ENCODE results near the gene TSN. TPM values are rescaled to one million over a fixed set of nuclear protein-coding genes. Genes with fewer than 3 reads are reported as not detected.

Gene TSN
- total RNA-seq, 5 donors from 2014 or later (not counting 1 experiment from before 2014, with no cell fraction given), result 45.3 to 58.1 (median 48.4) TPM

DNA sequence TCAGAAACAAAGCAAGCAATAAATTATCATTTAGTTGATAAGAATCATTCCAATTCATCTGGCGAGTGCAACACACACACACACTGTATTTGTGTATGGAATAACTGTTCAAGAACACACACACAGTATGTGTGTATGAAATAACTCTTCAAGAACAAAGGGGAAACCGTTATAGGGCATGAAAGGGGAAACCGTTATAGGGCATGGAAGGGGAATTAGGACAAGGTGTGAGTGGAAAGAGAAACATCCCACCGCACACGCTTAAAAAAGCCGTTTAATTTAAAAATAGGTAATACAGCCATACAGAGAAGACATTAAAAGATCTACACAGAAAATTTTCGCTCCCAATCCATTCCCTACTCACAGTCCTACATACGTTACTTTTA is 607 bp upstream of the TSN start:
- Histone ChIP-seq H3K27ac (ENCODE audit: low read length) (no peak overlapping the region), H3K4me3 (ENCODE audit: control insufficient read depth in 1 of 2, extremely low read depth in 1 of 2, low read length in 1 of 2) (peak overlapping the region; percentile 59 to 97), H3K4me1 (ENCODE audit: control insufficient read depth in 1 of 2, extremely low read depth in 1 of 2, insufficient read depth in 2 of 2, low read length in 2 of 2) (peaks cover 9 to 18% of the 10 kb centered on the region in 2 experiments), H3K9me3 (no peaks in the 10 kb centered on the region), H3K27me3 (replicated peaks in 1 of 2; ENCODE audit: control insufficient read depth in 2 of 2, extremely low read depth in 1 of 2, insufficient read depth in 2 of 2, low read length in 1 of 2) (no peaks in the 10 kb centered on the region), H3K36me3 (ENCODE audit: control insufficient read depth in 2 of 2, extremely low read depth in 1 of 2, insufficient read depth in 1 of 2, low read length in 1 of 2) (peaks cover 0 to 15% of the 10 kb centered on the region in 2 donors)
- ChIA-PET CTCF (interaction anchor here (0.6 to 1.2 kb wide), 3 partner anchors 36 to 353 kb away, joined by 3 to 8 read pairs (median 4); partner anchors contain the start of gene RNU4ATAC (in 1 of the 2)), POLR2A (interaction anchor here in 1 of 2 donors (1.6 kb wide), 1 partner anchor 225 kb away, joined by 6 read pairs; the partner anchor contains the start of gene RNU4ATAC)
- H3K4me3 Mint-ChIP-seq, result peak overlapping the region; percentile 96 to 98 (median 98)
- DNase-seq (no peak), ATAC-seq (replicated peaks in 1 of 4) (peak in 1 of 4 experiments; percentile 5)
- H3K27me3 Mint-ChIP-seq, result no peaks in the 10 kb centered on the region
- H3K9me3 Mint-ChIP-seq, result no peaks in the 10 kb centered on the region
- H3K4me1 Mint-ChIP-seq, result peaks cover 32 to 33% (median 33%) of the 10 kb centered on the region in 3 donors
- H3K36me3 Mint-ChIP-seq, result peaks cover 9% of the 10 kb centered on the region
- peak overlapping the region; percentile 91 to 92 for H3K27ac Mint-ChIP-seq
- 0% methylated on average over 2 of the region's 8 CpGs for WGBS (ENCODE audit: insufficient coverage)

DNA sequence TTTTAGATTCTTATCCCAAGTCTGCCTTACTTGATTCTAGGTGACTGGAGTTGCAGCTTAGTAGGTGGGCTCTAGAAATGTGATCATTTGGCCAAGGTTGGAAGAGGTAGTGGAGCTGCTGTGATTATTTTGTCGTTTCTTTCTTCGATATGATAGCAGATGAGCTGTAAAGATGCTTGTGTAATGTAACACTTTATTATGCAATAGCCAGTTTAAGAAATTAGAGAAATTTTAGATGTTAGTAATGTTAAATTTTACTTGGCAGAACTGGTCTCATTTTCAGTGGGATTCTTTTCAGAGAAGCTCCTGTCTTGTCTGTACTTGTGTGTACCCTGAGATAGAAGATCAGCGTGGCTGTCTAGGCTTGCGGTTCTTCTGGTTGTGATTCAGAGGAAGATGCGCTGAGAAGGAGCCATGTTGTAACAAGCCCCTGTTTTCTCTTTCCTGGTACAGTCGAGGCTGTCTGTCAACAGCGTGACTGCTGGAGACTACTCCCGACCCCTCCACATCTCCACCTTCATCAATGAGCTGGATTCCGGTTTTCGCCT is 9.3 kb downstream of the TSN start:
- Mint-ChIP-seq H3K27ac (no peak overlapping the region), H3K9me3 (no peaks in the 10 kb centered on the region), H3K4me1 (peaks cover 0 to 3% (median 0%) of the 10 kb centered on the region in 3 donors), H3K27me3 (no peaks in the 10 kb centered on the region), H3K4me3 (no peak overlapping the region), H3K36me3 (peaks cover 59% of the 10 kb centered on the region)
- ChIA-PET POLR2A (interaction anchor here in 1 of 2 donors (0.5 kb wide), 1 partner anchor 28 kb away, joined by 6 read pairs; no protein-coding TSS in a partner anchor), CTCF (no interaction called here)
- H3K9me3 ChIP-seq, result no peaks in the 10 kb centered on the region
- H3K4me3 ChIP-seq (ENCODE audit: control insufficient read depth in 1 of 2, extremely low read depth in 1 of 2, low read length in 1 of 2), result no peak overlapping the region
- no peak overlapping the region for H3K27ac ChIP-seq (ENCODE audit: low read length)
- DNase-seq (no peak), ATAC-seq (replicated peaks in 1 of 4) (no peak)
- H3K4me1 ChIP-seq (ENCODE audit: control insufficient read depth in 1 of 2, extremely low read depth in 1 of 2, insufficient read depth in 2 of 2, low read length in 2 of 2), result no peaks in the 10 kb centered on the region
- H3K36me3 ChIP-seq (ENCODE audit: control insufficient read depth in 2 of 2, extremely low read depth in 1 of 2, insufficient read depth in 1 of 2, low read length in 1 of 2), result peaks cover 9 to 87% of the 10 kb centered on the region in 2 donors
- 87% methylated on average over 5 of the region's 10 CpGs for WGBS (ENCODE audit: insufficient coverage)
- no peaks in the 10 kb centered on the region for H3K27me3 ChIP-seq (replicated peaks in 1 of 2; ENCODE audit: control insufficient read depth in 2 of 2, extremely low read depth in 1 of 2, insufficient read depth in 2 of 2, low read length in 1 of 2)

DNA sequence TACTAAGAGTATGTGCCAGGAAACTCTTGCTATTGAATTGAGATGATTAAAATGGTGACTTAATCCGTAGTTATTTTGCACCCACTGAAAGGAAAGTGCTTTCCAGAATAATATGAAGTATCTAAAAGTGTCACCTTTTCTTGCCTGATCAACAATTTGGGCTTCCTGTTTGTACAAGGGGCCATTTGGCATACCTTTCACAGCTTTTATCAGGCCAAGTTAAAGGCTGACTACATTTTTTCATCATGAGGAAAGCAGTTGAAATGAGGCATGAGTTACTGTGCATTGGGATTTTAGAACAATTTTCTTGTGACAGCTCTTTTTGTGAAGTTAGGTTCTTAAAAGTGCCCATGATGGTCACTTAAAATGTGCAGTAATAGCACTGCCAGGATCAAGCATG is 11.2 kb downstream of the TSN start:
- ATAC-seq (replicated peaks in 1 of 4), result no peak
- H3K36me3 Mint-ChIP-seq, result peaks cover 54% of the 10 kb centered on the region
- Histone ChIP-seq H3K9me3 (no peaks in the 10 kb centered on the region), H3K4me3 (ENCODE audit: control insufficient read depth in 1 of 2, extremely low read depth in 1 of 2, low read length in 1 of 2) (no peak overlapping the region), H3K27me3 (replicated peaks in 1 of 2; ENCODE audit: control insufficient read depth in 2 of 2, extremely low read depth in 1 of 2, insufficient read depth in 2 of 2, low read length in 1 of 2) (no peaks in the 10 kb centered on the region), H3K36me3 (ENCODE audit: control insufficient read depth in 2 of 2, extremely low read depth in 1 of 2, insufficient read depth in 1 of 2, low read length in 1 of 2) (peaks cover 9 to 70% of the 10 kb centered on the region in 2 donors), H3K4me1 (ENCODE audit: control insufficient read depth in 1 of 2, extremely low read depth in 1 of 2, insufficient read depth in 2 of 2, low read length in 2 of 2) (no peaks in the 10 kb centered on the region), H3K27ac (ENCODE audit: low read length) (no peak overlapping the region)
- ChIA-PET CTCF (no interaction called here), POLR2A (interaction anchor here in 1 of 2 donors (0.5 kb wide), 1 partner anchor 342 kb away, joined by 3 read pairs; no protein-coding TSS in a partner anchor)
- H3K27ac Mint-ChIP-seq, result no peak overlapping the region
- no peaks in the 10 kb centered on the region for H3K27me3 Mint-ChIP-seq
- DNase-seq, result no peak
- no CpG with 5 or more reads among the region's 1 CpG for WGBS (ENCODE audit: insufficient coverage)
- H3K4me1 Mint-ChIP-seq, result no peaks in the 10 kb centered on the region
- H3K4me3 Mint-ChIP-seq, result no peak overlapping the region
- H3K9me3 Mint-ChIP-seq, result no peaks in the 10 kb centered on the region

DNA sequence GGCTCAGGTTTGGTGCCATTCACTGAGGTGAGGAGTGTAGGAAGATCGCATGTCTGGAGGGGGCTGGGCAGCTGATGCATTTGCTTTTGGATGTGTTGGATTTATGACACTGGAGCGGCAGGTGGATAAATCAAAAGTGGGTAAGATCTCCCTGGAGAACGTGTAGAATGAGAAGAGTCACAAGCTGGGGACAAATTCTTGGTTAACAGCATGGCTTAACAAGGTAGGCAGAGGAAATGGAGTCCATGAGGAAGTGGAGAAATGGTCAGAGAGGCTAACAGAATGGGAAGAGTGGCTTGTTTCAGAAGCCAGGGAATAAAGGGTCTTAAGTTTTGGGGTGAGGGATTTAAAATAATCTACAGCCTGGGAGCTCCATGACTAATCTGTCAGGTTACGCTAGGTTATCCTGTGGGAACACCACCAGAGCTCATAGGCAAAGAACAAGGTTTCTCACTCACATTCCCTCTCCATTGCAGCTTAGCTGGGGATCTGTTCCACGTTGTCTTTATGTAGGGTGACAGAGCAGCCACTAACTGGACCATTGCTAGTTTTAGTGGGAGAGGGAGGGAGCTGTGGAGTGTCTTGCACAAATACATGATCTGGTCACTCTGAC is 12.8 kb downstream of the TSN start:
- CTCF ChIA-PET, result no interaction called here
- no peak overlapping the region for H3K27ac Mint-ChIP-seq
- Histone ChIP-seq H3K27ac (ENCODE audit: low read length) (no peak overlapping the region), H3K27me3 (replicated peaks in 1 of 2; ENCODE audit: control insufficient read depth in 2 of 2, extremely low read depth in 1 of 2, insufficient read depth in 2 of 2, low read length in 1 of 2) (no peaks in the 10 kb centered on the region), H3K9me3 (no peaks in the 10 kb centered on the region), H3K4me1 (ENCODE audit: control insufficient read depth in 1 of 2, extremely low read depth in 1 of 2, insufficient read depth in 2 of 2, low read length in 2 of 2) (no peaks in the 10 kb centered on the region), H3K4me3 (ENCODE audit: control insufficient read depth in 1 of 2, extremely low read depth in 1 of 2, low read length in 1 of 2) (no peak overlapping the region), H3K36me3 (ENCODE audit: control insufficient read depth in 2 of 2, extremely low read depth in 1 of 2, insufficient read depth in 1 of 2, low read length in 1 of 2) (peaks cover 6 to 58% of the 10 kb centered on the region in 2 donors)
- H3K36me3 Mint-ChIP-seq, result peaks cover 52% of the 10 kb centered on the region
- DNase-seq, result no peak
- no peak for ATAC-seq (replicated peaks in 1 of 4)
- no peaks in the 10 kb centered on the region for H3K4me1 Mint-ChIP-seq
- no peak overlapping the region for H3K4me3 Mint-ChIP-seq
- no peaks in the 10 kb centered on the region for H3K9me3 Mint-ChIP-seq
- 87% methylated on average over 3 of the region's 5 CpGs for WGBS (ENCODE audit: insufficient coverage)
- H3K27me3 Mint-ChIP-seq, result no peaks in the 10 kb centered on the region
- POLR2A ChIA-PET, result no interaction called here

DNA sequence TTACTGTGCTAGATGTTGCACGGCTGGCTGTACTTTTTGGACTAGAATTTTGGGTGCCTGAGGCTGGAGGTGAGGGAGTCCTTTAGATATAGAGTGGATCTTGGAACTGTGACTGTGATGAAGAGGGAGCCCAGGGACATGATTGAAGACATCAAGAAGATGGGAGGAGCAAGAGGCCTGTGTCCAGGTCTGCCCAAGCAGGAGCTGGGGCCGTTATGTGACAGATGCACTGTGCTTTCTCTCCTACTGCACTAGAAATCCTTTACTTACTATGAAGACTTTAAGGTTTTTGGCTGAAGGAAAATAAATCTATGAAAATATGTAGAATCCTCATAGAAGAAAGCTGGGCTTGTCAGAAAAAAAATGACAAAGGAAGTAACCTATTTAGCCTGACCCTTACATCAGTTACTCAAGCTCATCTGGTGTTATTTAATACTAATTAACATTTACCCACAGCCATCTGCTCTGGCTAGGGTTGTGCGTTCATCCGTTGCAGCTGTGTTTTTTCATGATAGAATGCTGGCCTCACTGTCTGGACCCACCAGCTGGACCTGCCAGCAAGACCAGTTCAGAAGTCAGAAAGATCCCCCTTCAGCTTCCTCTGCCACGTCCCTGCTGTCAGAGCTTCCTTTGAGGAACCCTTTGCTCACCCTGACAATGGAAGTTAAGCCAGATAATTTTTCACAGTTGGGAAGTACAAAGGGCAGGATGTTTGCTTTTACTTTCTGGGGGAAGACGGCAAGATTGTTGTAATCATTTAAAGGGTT is 16.7 kb downstream of the TSN start:
- Mint-ChIP-seq H3K9me3 (no peaks in the 10 kb centered on the region), H3K4me3 (no peak overlapping the region), H3K27me3 (no peaks in the 10 kb centered on the region), H3K4me1 (no peaks in the 10 kb centered on the region), H3K36me3 (peaks cover 24% of the 10 kb centered on the region), H3K27ac (no peak overlapping the region)
- Histone ChIP-seq H3K27me3 (replicated peaks in 1 of 2; ENCODE audit: control insufficient read depth in 2 of 2, extremely low read depth in 1 of 2, insufficient read depth in 2 of 2, low read length in 1 of 2) (no peaks in the 10 kb centered on the region), H3K4me3 (ENCODE audit: control insufficient read depth in 1 of 2, extremely low read depth in 1 of 2, low read length in 1 of 2) (no peak overlapping the region), H3K36me3 (ENCODE audit: control insufficient read depth in 2 of 2, extremely low read depth in 1 of 2, insufficient read depth in 1 of 2, low read length in 1 of 2) (peaks cover 6 to 21% of the 10 kb centered on the region in 2 donors), H3K27ac (ENCODE audit: low read length) (no peak overlapping the region), H3K4me1 (ENCODE audit: control insufficient read depth in 1 of 2, extremely low read depth in 1 of 2, insufficient read depth in 2 of 2, low read length in 2 of 2) (no peaks in the 10 kb centered on the region), H3K9me3 (no peaks in the 10 kb centered on the region)
- no peak for DNase-seq
- POLR2A ChIA-PET, result no interaction called here
- no peak for ATAC-seq (replicated peaks in 1 of 4)
- CTCF ChIA-PET, result no interaction called here
- 85% methylated on average over 3 of the region's 6 CpGs for WGBS (ENCODE audit: insufficient coverage)

DNA sequence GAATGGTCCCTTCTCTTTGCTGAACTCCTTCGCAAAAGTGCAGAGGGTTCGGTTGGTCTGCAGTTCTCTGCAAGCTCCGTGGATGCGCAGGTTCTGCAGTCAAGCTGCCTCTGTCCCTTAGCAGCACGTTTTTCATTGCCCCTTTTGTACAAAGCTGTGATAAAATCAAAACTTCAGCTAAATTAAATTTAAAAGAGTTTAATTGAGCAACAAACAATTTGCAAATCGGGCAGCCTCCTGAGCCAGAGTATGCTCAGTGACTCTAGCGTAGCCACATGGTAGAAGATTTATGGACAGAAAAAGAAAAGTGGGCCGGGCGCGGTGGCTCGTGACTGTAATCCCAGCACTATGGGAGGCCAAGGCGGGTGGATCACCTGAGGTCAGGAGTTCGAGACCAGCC is 18.8 kb downstream of the TSN start:
- 93% methylated on average over 12 of the region's 13 CpGs for WGBS (ENCODE audit: insufficient coverage)
- CTCF ChIA-PET, result no interaction called here

More for the DNA sequence above, 18.8 kb downstream of the TSN start:
- Mint-ChIP-seq H3K4me3 (no peak overlapping the region), H3K36me3 (peaks cover 14% of the 10 kb centered on the region), H3K27me3 (no peaks in the 10 kb centered on the region), H3K27ac (no peak overlapping the region), H3K9me3 (no peaks in the 10 kb centered on the region), H3K4me1 (no peaks in the 10 kb centered on the region)
- Histone ChIP-seq H3K4me3 (ENCODE audit: control insufficient read depth in 1 of 2, extremely low read depth in 1 of 2, low read length in 1 of 2) (no peak overlapping the region), H3K36me3 (ENCODE audit: control insufficient read depth in 2 of 2, extremely low read depth in 1 of 2, insufficient read depth in 1 of 2, low read length in 1 of 2) (peaks cover 0 to 2% of the 10 kb centered on the region in 2 donors), H3K9me3 (no peaks in the 10 kb centered on the region), H3K27ac (ENCODE audit: low read length) (no peak overlapping the region), H3K4me1 (ENCODE audit: control insufficient read depth in 1 of 2, extremely low read depth in 1 of 2, insufficient read depth in 2 of 2, low read length in 2 of 2) (no peaks in the 10 kb centered on the region), H3K27me3 (replicated peaks in 1 of 2; ENCODE audit: control insufficient read depth in 2 of 2, extremely low read depth in 1 of 2, insufficient read depth in 2 of 2, low read length in 1 of 2) (no peaks in the 10 kb centered on the region)
- POLR2A ChIA-PET, result no interaction called here
- ATAC-seq (replicated peaks in 1 of 4) (no peak), DNase-seq (no peak)
